Central memory CD8-positive, alpha-beta T cell (primary cell): ENCODE data around the gene ACKR2.
"Not testable (repeated sequence)": the region's sequence is repeated elsewhere in the genome, so short reads cannot be mapped to it uniquely, and the experiment has no call there.

Experiments
- ATAC-seq: fragments of 150-1000 bp; cut with Tn5 transposase; replicated peaks from 2 replicates; pipeline ENCODE4 v1.10.0; 2022; ENCODE audit warnings: mild to moderate bottlenecking, moderate FRiP score, moderate number of reproducible peaks; ENCODE audit not compliant: poor library complexity, severe bottlenecking; ENCODE audit errors: extremely low read depth
- DNase-seq, 2 donors: peaks; one replicate each; pipeline ENCODE4 v3.0.0; 2021; ENCODE audit warnings: low spot score in 2 of 2
- H3K27ac Mint-ChIP-seq: one replicate; pipeline ENCODE4 v1.8.0; 2022; ENCODE audit warnings: low read depth, mild to moderate bottlenecking, moderate library complexity, mixed read lengths
- H3K27me3 Mint-ChIP-seq: one replicate; pipeline ENCODE4 v1.8.0; 2022; ENCODE audit warnings: mixed read lengths
- H3K36me3 Mint-ChIP-seq: one replicate; pipeline ENCODE4 v1.8.0; 2022; ENCODE audit warnings: mild to moderate bottlenecking, moderate library complexity, mixed read lengths; ENCODE audit not compliant: insufficient read depth
- H3K4me1 Mint-ChIP-seq: one replicate; pipeline ENCODE4 v1.8.0; 2022; ENCODE audit warnings: mixed read lengths
- H3K4me3 Mint-ChIP-seq: one replicate; pipeline ENCODE4 v1.8.0; 2022; ENCODE audit warnings: mild to moderate bottlenecking, moderate library complexity, mixed read lengths
- H3K9me3 Mint-ChIP-seq: one replicate; pipeline ENCODE4 v1.8.0; 2022; ENCODE audit warnings: mixed read lengths

Gene ACKR2

GRCh38 chr3:42804106-42804830 lies 5.0 kb upstream of the ACKR2 start, which contains the start of gene HIGD1A:
HIGD1A (minus strand) TSS chr3:42804490; CDS start chr3:42794253, 10,237 bp downstream.
- ATAC-seq: peak; percentile 97
- Mint-ChIP-seq H3K4me3 (peak within 1 kb of the TSS; percentile 95), H3K9me3 (no peaks in the 10 kb centered on the region), H3K4me1 (peaks cover 45% of the 10 kb centered on the region), H3K36me3 (peaks cover 7% of the 10 kb centered on the region), H3K27ac (peak within 1 kb of the TSS; percentile 97), H3K27me3 (no peaks in the 10 kb centered on the region)
- DNase-seq: peak; percentile 80 to 81

DNA sequence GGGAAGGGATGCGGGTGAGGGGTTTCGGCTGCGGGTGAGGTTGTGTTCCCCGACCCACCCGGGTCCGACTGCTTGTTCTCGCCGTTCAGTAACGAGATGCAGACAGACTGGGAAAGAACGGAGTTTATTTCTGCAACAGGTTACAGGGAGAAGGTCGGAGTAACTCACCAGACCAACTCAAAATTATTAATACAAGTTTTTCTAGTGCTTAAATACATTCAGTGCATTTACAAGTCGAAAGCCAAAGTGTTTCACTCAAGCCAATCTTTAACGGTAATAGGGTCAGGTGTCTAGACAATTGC lies 4.5 kb upstream of the ACKR2 start:
- DNase-seq (no peak), ATAC-seq (no peak)
- peak overlapping the region; percentile 97 for H3K27ac Mint-ChIP-seq
- H3K27me3 Mint-ChIP-seq: no peaks in the 10 kb centered on the region
- H3K36me3 Mint-ChIP-seq: peaks cover 7% of the 10 kb centered on the region
- peaks cover 41% of the 10 kb centered on the region for H3K4me1 Mint-ChIP-seq
- H3K9me3 Mint-ChIP-seq: no peaks in the 10 kb centered on the region
- peak overlapping the region; percentile 95 for H3K4me3 Mint-ChIP-seq

DNA sequence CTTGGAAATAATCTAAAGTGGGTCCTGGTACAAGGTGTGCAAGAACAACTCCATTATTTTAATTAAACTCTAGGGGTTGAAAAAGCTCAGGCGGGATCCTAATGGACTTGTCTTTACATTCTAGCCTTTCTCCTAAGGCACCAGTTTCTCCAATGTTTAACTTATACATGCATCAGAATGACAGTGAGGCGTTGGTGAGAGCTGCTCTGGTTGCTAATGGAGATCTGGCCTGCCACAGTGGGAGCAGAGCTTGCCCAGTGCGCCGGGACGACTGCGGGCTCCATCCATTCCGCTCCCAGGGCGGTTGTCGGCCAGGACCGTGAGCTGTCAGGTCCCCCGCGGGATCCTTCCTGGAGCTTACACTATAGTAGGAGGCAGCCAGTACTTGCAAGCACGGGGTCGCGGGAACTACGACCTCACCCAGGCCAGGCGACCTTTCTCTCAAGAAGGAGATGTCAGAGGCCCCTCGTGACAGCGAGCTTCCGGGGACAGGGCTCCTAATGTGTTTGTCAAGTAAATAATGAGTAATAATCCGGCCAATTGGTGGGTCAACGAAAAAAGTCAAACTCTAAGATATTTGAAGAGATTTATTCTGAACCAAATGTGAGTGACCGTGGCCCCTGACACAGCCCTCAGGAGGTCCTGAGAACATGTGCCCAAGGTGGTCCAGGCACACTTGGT lies 4.0 kb upstream of the ACKR2 start:
- Mint-ChIP-seq H3K9me3 (no peaks in the 10 kb centered on the region), H3K36me3 (peaks cover 7% of the 10 kb centered on the region), H3K4me1 (peaks cover 36% of the 10 kb centered on the region), H3K27me3 (no peaks in the 10 kb centered on the region), H3K4me3 (peak overlapping the region; percentile 95), H3K27ac (no peak overlapping the region)
- DNase-seq (no peak), ATAC-seq (no peak)

GRCh38 chr3:42807929-42808328 lies 1.3 kb upstream of the ACKR2 start:
- H3K4me1 Mint-ChIP-seq: peaks cover 17% of the 10 kb centered on the region
- no peak overlapping the region for H3K27ac Mint-ChIP-seq
- H3K9me3 Mint-ChIP-seq: no peaks in the 10 kb centered on the region
- H3K4me3 Mint-ChIP-seq: no peak overlapping the region
- ATAC-seq (no peak), DNase-seq (no peak)
- H3K27me3 Mint-ChIP-seq: no peaks in the 10 kb centered on the region
- H3K36me3 Mint-ChIP-seq: peaks cover 7% of the 10 kb centered on the region

DNA sequence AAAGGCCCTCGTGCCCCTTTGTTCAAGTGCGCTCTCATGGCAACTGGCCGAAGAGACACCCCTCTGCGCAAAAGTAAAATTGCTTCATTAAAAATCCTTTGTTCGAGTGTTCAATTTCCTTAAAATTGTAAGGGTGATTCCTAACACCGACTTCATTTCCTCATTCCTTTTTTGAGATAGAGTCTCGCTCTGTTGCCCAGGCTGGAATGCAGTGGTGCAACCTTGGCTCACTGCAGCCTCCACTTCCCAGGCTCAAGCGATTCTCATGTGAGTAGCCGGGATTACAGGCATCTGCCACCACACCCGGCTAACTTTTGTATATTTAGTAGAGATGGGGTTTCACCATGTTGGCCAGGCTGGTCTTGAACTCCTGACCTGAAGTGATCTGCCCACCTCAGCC lies 1.5 kb downstream of the ACKR2 start:
- not testable (repeated sequence) for ATAC-seq, H3K9me3 Mint-ChIP-seq, H3K27me3 Mint-ChIP-seq, H3K4me1 Mint-ChIP-seq, H3K36me3 Mint-ChIP-seq, H3K27ac Mint-ChIP-seq, DNase-seq, H3K4me3 Mint-ChIP-seq

DNA sequence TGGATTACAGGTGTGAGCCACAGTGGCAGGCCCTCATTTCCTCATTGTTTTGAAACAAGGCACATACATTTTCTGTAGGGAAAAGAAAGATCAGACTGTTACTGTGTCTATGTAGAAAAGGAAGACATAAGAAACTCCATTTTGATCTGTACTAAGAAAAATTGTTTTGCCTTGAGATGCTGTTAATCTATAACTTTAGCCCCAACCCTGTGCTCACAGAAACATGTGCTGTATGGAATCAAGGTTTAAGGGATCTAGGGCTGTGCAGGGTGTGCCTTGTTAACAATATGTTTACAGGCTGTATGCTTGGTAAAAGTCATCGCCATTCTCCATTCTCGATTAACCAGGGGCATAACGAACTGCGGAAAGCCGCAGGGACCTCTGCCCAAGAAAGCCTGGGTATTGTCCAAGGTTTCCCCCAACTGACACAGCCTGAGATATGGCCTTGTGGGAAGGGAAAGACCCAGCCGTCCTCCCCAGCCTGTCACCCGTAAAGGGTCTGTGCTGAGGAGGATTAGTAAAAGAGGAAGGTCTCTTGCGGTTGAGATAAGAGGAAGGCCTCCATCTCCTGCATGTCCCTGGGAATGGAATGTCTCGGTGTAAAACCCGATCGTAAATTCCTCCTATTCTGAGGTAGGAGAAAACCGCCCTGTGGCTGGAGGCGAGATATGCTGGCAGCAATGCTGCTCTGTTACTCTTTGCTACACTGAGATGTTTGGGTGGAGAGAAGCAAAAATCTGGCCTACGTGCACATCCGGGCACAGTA lies 2.1 kb downstream of the ACKR2 start:
- not testable (repeated sequence) for H3K4me1 Mint-ChIP-seq, H3K27me3 Mint-ChIP-seq, H3K9me3 Mint-ChIP-seq, H3K36me3 Mint-ChIP-seq, ATAC-seq, H3K27ac Mint-ChIP-seq, DNase-seq, H3K4me3 Mint-ChIP-seq

DNA sequence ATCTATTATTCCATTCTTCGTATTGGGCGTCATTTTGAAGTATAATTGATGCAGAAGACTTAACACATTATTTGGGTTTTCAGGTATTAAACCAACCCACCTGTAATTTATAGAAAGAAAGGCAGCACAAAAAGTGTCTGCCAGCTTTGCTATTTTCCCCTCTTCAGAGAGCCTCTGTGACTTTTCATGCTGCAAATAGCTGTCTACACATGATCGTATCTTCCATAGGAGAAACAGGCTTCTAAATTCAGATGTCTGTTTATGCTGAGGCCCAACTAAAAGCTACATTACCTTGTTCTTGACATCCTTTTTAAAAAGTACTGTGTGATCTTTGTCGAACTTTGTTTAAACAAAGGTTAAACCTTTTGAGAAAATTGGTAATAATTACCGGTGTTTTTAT lies 5.0 kb downstream of the ACKR2 start:
- ATAC-seq (no peak), DNase-seq (no peak)
- Mint-ChIP-seq H3K36me3 (peaks cover 2% of the 10 kb centered on the region), H3K9me3 (no peaks in the 10 kb centered on the region), H3K27me3 (no peaks in the 10 kb centered on the region), H3K4me1 (no peaks in the 10 kb centered on the region), H3K27ac (no peak overlapping the region), H3K4me3 (no peak overlapping the region)

GRCh38 chr3:42814914-42815507 lies 5.8 kb downstream of the ACKR2 start:
- no peak overlapping the region for H3K4me3 Mint-ChIP-seq
- DNase-seq (no peak), ATAC-seq (no peak)
- no peaks in the 10 kb centered on the region for H3K27me3 Mint-ChIP-seq
- no peaks in the 10 kb centered on the region for H3K4me1 Mint-ChIP-seq
- H3K27ac Mint-ChIP-seq: no peak overlapping the region
- no peaks in the 10 kb centered on the region for H3K9me3 Mint-ChIP-seq
- H3K36me3 Mint-ChIP-seq: peaks cover 2% of the 10 kb centered on the region

DNA sequence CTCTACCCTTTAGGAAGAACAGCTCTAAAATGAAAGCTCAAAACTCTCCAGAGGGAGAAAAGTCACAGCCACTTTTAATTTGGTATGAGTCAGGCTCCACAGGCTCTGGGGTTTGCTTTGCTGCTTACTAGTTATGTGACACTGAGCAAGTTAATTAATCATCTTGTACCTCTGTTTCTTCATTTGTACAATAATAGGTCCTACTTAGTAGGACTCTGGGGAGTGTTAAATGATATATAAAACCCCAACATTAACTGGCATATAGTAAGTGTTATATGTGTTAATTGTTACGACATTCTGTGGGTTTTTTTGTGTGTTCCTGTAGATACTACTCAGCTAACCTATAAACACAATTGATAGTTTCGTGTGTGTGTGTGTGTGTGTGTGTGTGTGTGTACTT lies 6.6 kb downstream of the ACKR2 start:
- H3K27ac Mint-ChIP-seq: no peak overlapping the region
- no peak for ATAC-seq
- H3K36me3 Mint-ChIP-seq: peaks cover 2% of the 10 kb centered on the region
- H3K27me3 Mint-ChIP-seq: no peaks in the 10 kb centered on the region
- no peaks in the 10 kb centered on the region for H3K4me1 Mint-ChIP-seq
- DNase-seq: no peak
- no peak overlapping the region for H3K4me3 Mint-ChIP-seq
- H3K9me3 Mint-ChIP-seq: no peaks in the 10 kb centered on the region

- no peak for DNase-seq
- ATAC-seq: no peak
- peaks cover 13% of the 10 kb centered on the region for H3K27me3 Mint-ChIP-seq
- H3K27ac Mint-ChIP-seq: no peak overlapping the region
- no peak overlapping the region for H3K4me3 Mint-ChIP-seq
- no peaks in the 10 kb centered on the region for H3K4me1 Mint-ChIP-seq
- H3K36me3 Mint-ChIP-seq: no peaks in the 10 kb centered on the region
- H3K9me3 Mint-ChIP-seq: no peaks in the 10 kb centered on the region
These were observed 10.2 kb downstream of the ACKR2 start for GRCh38 chr3:42819351-42819965.

- Mint-ChIP-seq H3K27ac (no peak overlapping the region), H3K27me3 (peaks cover 16% of the 10 kb centered on the region), H3K9me3 (no peaks in the 10 kb centered on the region), H3K4me1 (no peaks in the 10 kb centered on the region), H3K4me3 (no peak overlapping the region), H3K36me3 (no peaks in the 10 kb centered on the region)
- DNase-seq (no peak), ATAC-seq (no peak)
These were observed 11.5 kb downstream of the ACKR2 start for GRCh38 chr3:42820746-42821051.

- no peaks in the 10 kb centered on the region for H3K9me3 Mint-ChIP-seq
- ATAC-seq (no peak), DNase-seq (no peak)
- peaks cover 37% of the 10 kb centered on the region for H3K27me3 Mint-ChIP-seq
- no peaks in the 10 kb centered on the region for H3K36me3 Mint-ChIP-seq
- no peak overlapping the region for H3K4me3 Mint-ChIP-seq
- no peak overlapping the region for H3K27ac Mint-ChIP-seq
- no peaks in the 10 kb centered on the region for H3K4me1 Mint-ChIP-seq
These were observed 13.6 kb downstream of the ACKR2 start for GRCh38 chr3:42822828-42823227.
